ENCODE measurements around the gene LIME1. TPM values are rescaled to one million over a fixed set of nuclear protein-coding genes. Genes with fewer than 3 reads are reported as not detected.

The LIME1 gene
- total RNA-seq, 1 donor from 2014 or later = 1.6 TPM

DNA sequence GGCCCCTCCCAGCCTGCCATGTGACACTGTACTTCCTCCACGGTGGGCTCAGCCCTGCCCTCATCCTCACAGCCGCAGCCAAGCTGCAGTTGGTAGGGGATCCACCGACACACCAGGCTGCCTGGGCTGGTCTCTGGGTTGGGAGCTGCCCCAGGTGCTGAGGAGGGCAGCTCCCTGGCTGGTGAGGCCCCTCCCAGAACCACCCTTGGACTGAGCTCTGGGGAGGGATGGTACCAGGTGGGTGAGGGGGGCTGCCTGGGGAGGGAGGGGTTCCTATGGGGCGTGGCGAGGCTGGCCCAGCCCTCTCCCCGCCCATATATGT lies 40.2 kb upstream of the LIME1 start:
- intact Hi-C loops (cut with DNase I) = no loop called here
- ATAC-seq (peak; percentile 2), DNase-seq (ENCODE audit: missing footprints) (peak; percentile 51)

GRCh38 chr20:63696628-63697356 lies 39.7 kb upstream of the LIME1 start, which contains the start of gene TNFRSF6B:
TSS of gene TNFRSF6B (plus strand) at chr20:63696652. CDS start at chr20:63696768, 116 bp downstream.
- intact Hi-C loops (cut with DNase I) = no loop called here
- DNase-seq (ENCODE audit: missing footprints) (peak; percentile 53), ATAC-seq (peak; percentile 12)

DNA sequence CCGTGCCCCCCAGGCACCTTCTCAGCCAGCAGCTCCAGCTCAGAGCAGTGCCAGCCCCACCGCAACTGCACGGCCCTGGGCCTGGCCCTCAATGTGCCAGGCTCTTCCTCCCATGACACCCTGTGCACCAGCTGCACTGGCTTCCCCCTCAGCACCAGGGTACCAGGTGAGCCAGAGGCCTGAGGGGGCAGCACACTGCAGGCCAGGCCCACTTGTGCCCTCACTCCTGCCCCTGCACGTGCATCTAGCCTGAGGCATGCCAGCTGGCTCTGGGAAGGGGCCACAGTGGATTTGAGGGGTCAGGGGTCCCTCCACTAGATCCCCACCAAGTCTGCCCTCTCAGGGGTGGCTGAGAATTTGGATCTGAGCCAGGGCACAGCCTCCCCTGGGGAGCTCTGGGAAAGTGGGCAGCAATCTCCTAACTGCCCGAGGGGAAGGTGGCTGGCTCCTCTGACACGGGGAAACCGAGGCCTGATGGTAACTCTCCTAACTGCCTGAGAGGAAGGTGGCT lies 39.1 kb upstream of the LIME1 start:
- DNase-seq (ENCODE audit: missing footprints) (peak; percentile 55), ATAC-seq (no peak)
- intact Hi-C loops (cut with DNase I) = no loop called here

DNA sequence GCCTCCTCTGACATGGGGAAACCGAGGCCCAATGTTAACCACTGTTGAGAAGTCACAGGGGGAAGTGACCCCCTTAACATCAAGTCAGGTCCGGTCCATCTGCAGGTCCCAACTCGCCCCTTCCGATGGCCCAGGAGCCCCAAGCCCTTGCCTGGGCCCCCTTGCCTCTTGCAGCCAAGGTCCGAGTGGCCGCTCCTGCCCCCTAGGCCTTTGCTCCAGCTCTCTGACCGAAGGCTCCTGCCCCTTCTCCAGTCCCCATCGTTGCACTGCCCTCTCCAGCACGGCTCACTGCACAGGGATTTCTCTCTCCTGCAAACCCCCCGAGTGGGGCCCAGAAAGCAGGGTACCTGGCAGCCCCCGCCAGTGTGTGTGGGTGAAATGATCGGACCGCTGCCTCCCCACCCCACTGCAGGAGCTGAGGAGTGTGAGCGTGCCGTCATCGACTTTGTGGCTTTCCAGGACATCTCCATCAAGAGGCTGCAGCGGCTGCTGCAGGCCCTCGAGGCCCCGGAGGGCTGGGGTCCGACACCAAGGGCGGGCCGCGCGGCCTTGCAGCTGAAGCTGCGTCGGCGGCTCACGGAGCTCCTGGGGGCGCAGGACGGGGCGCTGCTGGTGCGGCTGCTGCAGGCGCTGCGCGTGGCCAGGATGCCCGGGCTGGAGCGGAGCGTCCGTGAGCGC lies 38.5 kb upstream of the LIME1 start:
- DNase-seq (ENCODE audit: missing footprints) (peak; percentile 33), ATAC-seq (no peak)
- intact Hi-C loops (cut with DNase I) = no loop called here

DNA sequence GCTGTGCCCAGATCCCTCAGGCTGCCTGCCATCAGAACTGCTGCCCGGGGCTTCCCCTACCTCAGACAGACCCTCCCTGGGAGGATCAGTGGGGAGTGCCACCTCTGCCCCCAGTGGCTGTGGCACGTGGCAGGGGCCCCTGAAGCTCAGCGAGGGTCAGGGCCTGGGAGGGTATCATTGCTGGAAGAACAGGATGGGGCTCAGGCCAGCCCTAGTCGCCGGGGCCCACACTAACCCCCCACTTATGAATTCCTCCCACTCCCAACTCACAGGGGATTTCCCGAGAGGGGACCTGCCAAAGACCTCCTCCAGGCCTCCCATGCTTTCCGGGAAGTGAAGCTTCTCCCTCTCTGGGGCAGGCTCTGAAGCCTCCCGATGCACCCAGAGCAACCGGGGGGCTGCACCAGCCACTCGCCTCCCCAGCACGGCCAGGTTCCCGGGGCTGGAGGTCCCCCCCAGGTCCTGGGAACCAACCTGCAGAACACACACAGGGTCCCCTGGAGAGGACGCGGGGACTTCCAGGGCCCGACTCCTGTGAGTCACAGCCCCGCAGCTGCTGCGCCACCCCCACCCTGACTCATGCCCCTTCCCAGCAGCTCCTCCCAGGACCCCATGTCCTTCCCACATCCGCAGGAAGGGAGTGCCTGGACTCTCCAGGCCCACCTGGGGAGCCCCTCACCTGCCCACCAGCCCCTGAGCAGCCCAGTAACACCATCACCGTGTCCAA lies 37.6 kb upstream of the LIME1 start:
- ATAC-seq (no peak), DNase-seq (ENCODE audit: missing footprints) (peak; percentile 72)
- intact Hi-C loops (cut with DNase I) = no loop called here

GRCh38 chr20:63699466-63700198 lies 36.8 kb upstream of the LIME1 start:
- DNase-seq (ENCODE audit: missing footprints) (peak; percentile 35), ATAC-seq (no peak)

DNA sequence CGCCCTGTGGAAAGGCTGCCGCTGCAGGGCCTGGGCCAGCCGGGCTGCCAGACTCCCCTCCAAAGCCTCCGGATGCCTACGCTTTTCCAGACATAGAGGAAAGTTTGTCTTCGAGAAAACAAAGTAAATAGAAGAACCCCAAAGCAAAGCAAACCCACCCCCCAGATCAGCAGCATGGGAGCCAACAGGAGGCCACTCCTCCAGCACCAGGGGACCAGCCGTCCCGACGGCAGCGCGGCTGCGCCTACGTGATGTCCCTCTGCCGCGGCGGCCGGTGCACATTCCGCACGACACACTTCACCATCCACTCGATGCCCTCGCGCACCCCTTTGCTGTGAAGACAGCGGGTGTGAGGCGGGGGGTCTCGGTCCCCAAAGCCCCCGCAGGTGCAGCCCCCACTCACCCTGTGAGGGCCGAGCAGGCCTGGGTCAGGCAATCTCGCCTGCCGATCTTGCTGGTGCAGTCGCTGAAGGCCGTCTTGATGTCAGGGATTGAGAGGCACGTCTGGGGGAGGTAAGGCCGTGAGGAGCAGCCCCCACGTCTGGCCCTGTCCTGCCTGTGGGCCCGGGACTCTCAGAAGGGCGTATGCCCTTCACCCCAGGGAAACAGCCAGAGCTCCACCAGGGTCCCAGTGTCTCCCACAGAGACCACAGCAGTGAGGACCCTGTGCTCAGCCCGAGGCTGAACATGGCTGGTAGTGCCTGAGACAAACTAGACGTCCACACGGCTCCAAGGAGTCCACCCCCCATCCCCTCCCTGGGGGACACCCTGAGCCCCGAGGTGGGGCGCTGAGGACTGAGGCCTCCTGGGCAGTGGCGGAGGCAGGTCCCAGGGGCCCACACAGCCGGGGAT lies 36.0 kb upstream of the LIME1 start:
- intact Hi-C loops (cut with DNase I) = no loop called here
- ATAC-seq = no peak
- DNase-seq (ENCODE audit: missing footprints) = peak; percentile 35

More at GRCh38 chr20:63699466-63700198, 36.8 kb upstream of the LIME1 start:
- intact Hi-C loops (cut with DNase I) = no loop called here

- intact Hi-C loops (cut with DNase I) = no loop called here
- DNase-seq (ENCODE audit: missing footprints) (peak; percentile 39), ATAC-seq (no peak)
These were observed 35.5 kb upstream of the LIME1 start for GRCh38 chr20:63701051-63701328.

GRCh38 chr20:63701329-63702035 lies 35.0 kb upstream of the LIME1 start:
- no peak for ATAC-seq
- DNase-seq (ENCODE audit: missing footprints) = peak; percentile 46
- intact Hi-C loops (cut with DNase I) = no loop called here

DNA sequence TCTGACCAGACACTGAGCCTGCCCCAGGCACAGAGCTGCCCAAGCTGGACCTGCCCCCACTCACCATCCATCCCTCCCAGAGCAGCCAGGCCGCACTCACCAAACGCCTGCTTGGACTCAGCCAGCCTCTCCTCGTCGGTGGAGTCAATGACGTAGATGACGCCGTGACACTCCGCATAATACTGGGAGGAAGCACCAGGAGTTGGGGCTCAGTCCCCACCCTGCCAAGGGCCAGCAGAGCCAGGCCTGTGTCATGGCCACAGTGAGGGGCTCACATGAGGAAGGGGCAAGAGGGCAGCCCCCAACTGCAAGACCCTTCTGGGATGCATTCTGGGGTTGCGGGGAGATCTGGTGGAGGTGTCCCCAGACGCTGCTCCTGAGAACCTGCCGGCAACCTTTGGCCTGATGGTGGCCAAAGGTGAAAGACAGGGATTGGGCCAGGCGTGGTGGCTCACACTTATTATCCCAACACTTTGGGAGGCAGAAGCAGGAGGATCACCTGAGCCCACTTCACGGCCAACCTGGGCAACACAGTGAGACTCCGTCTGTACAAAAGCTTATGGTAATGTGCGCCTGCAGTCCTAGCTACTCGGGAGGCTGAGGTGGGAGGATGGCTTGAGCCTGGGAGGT lies 34.3 kb upstream of the LIME1 start:
- DNase-seq (ENCODE audit: missing footprints) (no peak), ATAC-seq (no peak)
- intact Hi-C loops (cut with DNase I) = no loop called here

GRCh38 chr20:63702751-63703470 lies 33.6 kb upstream of the LIME1 start:
- DNase-seq (ENCODE audit: missing footprints) (no peak), ATAC-seq (no peak)
- intact Hi-C loops (cut with DNase I) = no loop called here

GRCh38 chr20:63703471-63703975 lies 32.9 kb upstream of the LIME1 start:
- DNase-seq (ENCODE audit: missing footprints) = peak; percentile 45
- intact Hi-C loops (cut with DNase I) = no loop called here
- no peak for ATAC-seq

GRCh38 chr20:63703976-63704748 lies 32.3 kb upstream of the LIME1 start:
- intact Hi-C loops (cut with DNase I) = no loop called here
- ATAC-seq (no peak), DNase-seq (ENCODE audit: missing footprints) (peak; percentile 56)

- intact Hi-C loops (cut with DNase I) = no loop called here
- ATAC-seq (no peak), DNase-seq (ENCODE audit: missing footprints) (peak; percentile 45)
These were observed 31.7 kb upstream of the LIME1 start for GRCh38 chr20:63704749-63705117.

GRCh38 chr20:63705232-63706026 lies 31.0 kb upstream of the LIME1 start:
- ATAC-seq (no peak), DNase-seq (ENCODE audit: missing footprints) (no peak)
- intact Hi-C loops (cut with DNase I) = no loop called here

All from Right ventricle myocardium inferior (tissue), 1 donor.